Measurements from ENCODE around the gene IQGAP1. TPM values are rescaled to one million over a fixed set of nuclear protein-coding genes. Genes with fewer than 3 reads are reported as not detected.

IQGAP1 gene
- total RNA-seq, 1 donor from 2014 or later = 47.6 TPM

- DNase-seq (ENCODE audit: missing footprints) (no peak), ATAC-seq (peak; percentile 55)
- intact Hi-C loops (cut with DNase I) = loop anchor here (1.0 to 5.0 kb wide), 2 partner anchors 77 to 103 kb away; partner anchors contain the start of gene IQGAP1
Observed at GRCh38 chr15:90465140-90465929, 77.3 kb downstream of the IQGAP1 start.

GRCh38 chr15:90465930-90466567 lies 78.0 kb downstream of the IQGAP1 start:
- DNase-seq (ENCODE audit: missing footprints) = no peak
- no peak for ATAC-seq
- intact Hi-C loops (cut with DNase I) = loop anchor here (1.0 to 5.0 kb wide), 2 partner anchors 78 to 104 kb away; partner anchors contain the start of gene IQGAP1

- intact Hi-C loops (cut with DNase I) = loop anchor here (5.0 kb wide), 1 partner anchor 107 kb away; no protein-coding TSS in a partner anchor
- no peak for ATAC-seq
Observed at GRCh38 chr15:90469723-90470122, 81.7 kb downstream of the IQGAP1 start.

GRCh38 chr15:90470453-90470852 lies 82.4 kb downstream of the IQGAP1 start:
- intact Hi-C loops (cut with DNase I) = no loop called here
- ATAC-seq (no peak), DNase-seq (ENCODE audit: missing footprints) (no peak)

More at GRCh38 chr15:90469723-90470122, 81.7 kb downstream of the IQGAP1 start:
- DNase-seq (ENCODE audit: missing footprints) = no peak

- no peak for ATAC-seq
- intact Hi-C loops (cut with DNase I) = no loop called here
Observed at GRCh38 chr15:90471126-90471525, 83.1 kb downstream of the IQGAP1 start.

GRCh38 chr15:90471769-90472168 lies 83.7 kb downstream of the IQGAP1 start:
- DNase-seq (ENCODE audit: missing footprints) (no peak), ATAC-seq (no peak)
- intact Hi-C loops (cut with DNase I) = no loop called here

More at GRCh38 chr15:90471126-90471525, 83.1 kb downstream of the IQGAP1 start:
- no peak for DNase-seq (ENCODE audit: missing footprints)

- DNase-seq (ENCODE audit: missing footprints) = no peak
- intact Hi-C loops (cut with DNase I) = no loop called here
Observed at GRCh38 chr15:90478846-90479481, 90.9 kb downstream of the IQGAP1 start.

GRCh38 chr15:90479656-90480055 lies 91.6 kb downstream of the IQGAP1 start:
- DNase-seq (ENCODE audit: missing footprints) (no peak), ATAC-seq (no peak)
- intact Hi-C loops (cut with DNase I) = no loop called here

More at GRCh38 chr15:90478846-90479481, 90.9 kb downstream of the IQGAP1 start:
- ATAC-seq = no peak

- ATAC-seq = no peak
- intact Hi-C loops (cut with DNase I) = no loop called here
- no peak for DNase-seq (ENCODE audit: missing footprints)
Observed at GRCh38 chr15:90481023-90481422, 93.0 kb downstream of the IQGAP1 start.

GRCh38 chr15:90482124-90483011 lies 94.3 kb downstream of the IQGAP1 start:
- no peak for DNase-seq (ENCODE audit: missing footprints)

GRCh38 chr15:90483012-90483307 lies 94.9 kb downstream of the IQGAP1 start:
- no peak for ATAC-seq
- no peak for DNase-seq (ENCODE audit: missing footprints)
- intact Hi-C loops (cut with DNase I) = loop anchor here (2.0 kb wide), 1 partner anchor 120 kb away; no protein-coding TSS in a partner anchor

More at GRCh38 chr15:90482124-90483011, 94.3 kb downstream of the IQGAP1 start:
- intact Hi-C loops (cut with DNase I) = loop anchor here (1.0 to 2.0 kb wide), 2 partner anchors 120 to 162 kb away; no protein-coding TSS in a partner anchor
- peak; percentile 54 for ATAC-seq

GRCh38 chr15:90483637-90484036 lies 95.6 kb downstream of the IQGAP1 start:
- intact Hi-C loops (cut with DNase I) = loop anchor here (2.0 kb wide), 1 partner anchor 121 kb away; no protein-coding TSS in a partner anchor
- DNase-seq (ENCODE audit: missing footprints) (no peak), ATAC-seq (no peak)

GRCh38 chr15:90487186-90487585 lies 99.1 kb downstream of the IQGAP1 start:
- intact Hi-C loops (cut with DNase I) = no loop called here
- DNase-seq (ENCODE audit: missing footprints) = no peak
- ATAC-seq = no peak

GRCh38 chr15:90489514-90489913 lies 101.5 kb downstream of the IQGAP1 start:
- intact Hi-C loops (cut with DNase I) = no loop called here
- ATAC-seq (no peak), DNase-seq (ENCODE audit: missing footprints) (no peak)

GRCh38 chr15:90489944-90490343 lies 101.9 kb downstream of the IQGAP1 start:
- ATAC-seq = no peak
- no peak for DNase-seq (ENCODE audit: missing footprints)
- intact Hi-C loops (cut with DNase I) = no loop called here

- DNase-seq (ENCODE audit: missing footprints) (no peak), ATAC-seq (no peak)
- intact Hi-C loops (cut with DNase I) = no loop called here
Observed at GRCh38 chr15:90493647-90494046, 105.6 kb downstream of the IQGAP1 start.

- intact Hi-C loops (cut with DNase I) = no loop called here
- DNase-seq (ENCODE audit: missing footprints) = no peak
- ATAC-seq = no peak
Observed at GRCh38 chr15:90495067-90495466, 107.0 kb downstream of the IQGAP1 start.

GRCh38 chr15:90496791-90497190 lies 108.7 kb downstream of the IQGAP1 start:
- intact Hi-C loops (cut with DNase I) = no loop called here
- DNase-seq (ENCODE audit: missing footprints) = no peak
- ATAC-seq = peak; percentile 67
